Gastrocnemius medialis (tissue), 4 donors: ENCODE data around the gene PRKG1.

Experiments used
- POLR2A ChIP-seq, 2 donors: fragments of 450-650 bp; IDR thresholded peaks; one replicate each; pipeline ENCODE4 v1.6.1; 2017; ENCODE audit warnings: antibody characterized with exemption in 2 of 2, mild to moderate bottlenecking in 2 of 2, moderate library complexity in 2 of 2
- TF ChIP-seq, protein P1 (sequence below), 5 experiments: fragments of 450-650 bp in 3 of 5; fragments of 200-600 bp in 2 of 5; sonication (generic) in 2 of 5; IDR thresholded peaks in 4 of 5; conservative IDR thresholded peaks in 1 of 5; 1 replicate in 4 of 5; 2 replicates in 1 of 5; pipeline ENCODE4 v1.5.1; 2016 to 2019; ENCODE audit warnings: antibody characterized with exemption in 5 of 5, mild to moderate bottlenecking in 3 of 5, moderate library complexity in 3 of 5

DNA sequence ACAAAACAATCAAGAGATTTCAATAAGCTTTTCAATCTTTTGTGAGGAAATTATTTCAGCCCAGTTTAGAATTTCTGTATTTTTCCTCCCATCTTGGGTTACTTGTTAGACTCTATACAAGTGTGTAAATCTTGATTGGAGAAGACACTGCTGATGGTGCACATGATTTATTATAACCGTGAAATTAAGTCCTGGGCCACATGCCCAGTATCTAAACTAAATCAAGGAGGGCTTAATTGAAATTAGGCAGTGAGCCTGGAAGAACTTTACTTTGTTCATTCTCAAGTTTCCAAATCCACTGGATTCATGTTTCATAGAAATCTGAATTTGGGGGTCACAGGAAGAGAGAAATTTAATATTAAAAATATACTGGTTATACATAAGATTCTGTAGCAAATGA is 580.6 kb downstream of the PRKG1 start:
- TF ChIP-seq, protein P1, sequence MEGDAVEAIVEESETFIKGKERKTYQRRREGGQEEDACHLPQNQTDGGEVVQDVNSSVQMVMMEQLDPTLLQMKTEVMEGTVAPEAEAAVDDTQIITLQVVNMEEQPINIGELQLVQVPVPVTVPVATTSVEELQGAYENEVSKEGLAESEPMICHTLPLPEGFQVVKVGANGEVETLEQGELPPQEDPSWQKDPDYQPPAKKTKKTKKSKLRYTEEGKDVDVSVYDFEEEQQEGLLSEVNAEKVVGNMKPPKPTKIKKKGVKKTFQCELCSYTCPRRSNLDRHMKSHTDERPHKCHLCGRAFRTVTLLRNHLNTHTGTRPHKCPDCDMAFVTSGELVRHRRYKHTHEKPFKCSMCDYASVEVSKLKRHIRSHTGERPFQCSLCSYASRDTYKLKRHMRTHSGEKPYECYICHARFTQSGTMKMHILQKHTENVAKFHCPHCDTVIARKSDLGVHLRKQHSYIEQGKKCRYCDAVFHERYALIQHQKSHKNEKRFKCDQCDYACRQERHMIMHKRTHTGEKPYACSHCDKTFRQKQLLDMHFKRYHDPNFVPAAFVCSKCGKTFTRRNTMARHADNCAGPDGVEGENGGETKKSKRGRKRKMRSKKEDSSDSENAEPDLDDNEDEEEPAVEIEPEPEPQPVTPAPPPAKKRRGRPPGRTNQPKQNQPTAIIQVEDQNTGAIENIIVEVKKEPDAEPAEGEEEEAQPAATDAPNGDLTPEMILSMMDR (IDR thresholded peaks at IDR 0.05 in 4 of 5, conservative IDR thresholded peaks at IDR 0.05 in 1 of 5) = no peak
- no peak for TF ChIP-seq POLR2A (IDR thresholded peaks at IDR 0.05)
